Endometrium (tissue), 2 donors: ENCODE measurements around the gene AGXT.

Experiments
- FAIRE-seq: peaks from 2 replicates; lab custom pipeline; 2012; peaks lifted over from hg19 to GRCh38; lab: Jason Lieb, UNC
- donor health status: control.
- donor health status: control.

AGXT gene

GRCh38 chr2:240868286-240869108 lies at the start of gene AGXT:
Gene AGXT (plus strand): TSS chr2:240868824. CDS start chr2:240868866, 42 bp downstream.
- no peak for FAIRE-seq

- no peak for FAIRE-seq
These were observed 49.3 kb upstream of the AGXT start for GRCh38 chr2:240819126-240819857.

GRCh38 chr2:240819858-240820606 lies 48.6 kb upstream of the AGXT start, which contains the start of gene KIF1A:
Gene KIF1A (minus strand): TSS chr2:240820219. CDS start chr2:240797752, 22,467 bp downstream.
- FAIRE-seq = no peak

- FAIRE-seq = no peak
These were observed 47.8 kb upstream of the AGXT start for GRCh38 chr2:240820607-240821428.

DNA sequence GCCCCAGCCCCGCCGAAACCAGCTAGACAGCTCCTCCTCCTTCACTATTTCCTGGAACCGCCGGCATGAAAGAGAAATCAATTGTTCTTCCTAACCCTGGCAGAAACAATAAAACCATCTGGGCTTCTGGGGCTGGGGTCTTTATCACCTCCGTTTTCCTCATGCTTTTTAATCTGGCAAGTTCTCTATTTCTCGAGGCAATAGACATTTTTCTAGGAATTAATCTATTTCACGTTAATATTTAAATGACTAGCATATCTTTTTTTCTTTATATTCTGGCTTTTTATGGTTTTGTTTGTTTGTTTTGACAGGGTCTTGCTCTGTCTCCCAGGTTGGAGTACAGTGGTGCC lies 47.2 kb upstream of the AGXT start:
- FAIRE-seq = no peak

DNA sequence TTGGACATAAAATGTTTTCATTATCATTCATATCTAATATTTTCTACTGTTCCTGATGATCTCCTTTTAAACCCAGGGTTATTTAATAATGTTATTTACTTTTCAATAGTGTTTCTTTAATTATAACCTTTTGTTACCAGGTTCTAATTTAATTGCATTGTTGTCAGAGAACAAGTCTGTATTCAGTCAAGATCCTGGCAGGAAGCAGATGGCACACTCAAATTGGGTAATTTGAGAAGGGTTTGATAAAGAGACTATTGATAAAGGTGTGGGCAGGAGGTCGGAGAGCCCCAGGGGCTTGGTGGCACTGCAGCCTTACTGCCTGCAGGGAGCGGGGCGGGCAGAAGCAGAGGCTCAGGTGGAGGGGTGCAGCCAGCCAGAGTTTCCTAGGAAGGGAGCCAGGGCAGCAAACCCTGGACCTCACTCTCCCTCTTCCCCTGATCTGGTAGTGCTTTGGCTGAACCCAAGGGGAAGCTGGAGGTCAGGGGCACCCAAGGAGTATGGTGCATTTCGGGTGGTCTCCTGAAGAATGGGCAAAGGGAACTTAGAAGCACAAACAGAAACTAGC lies 46.3 kb upstream of the AGXT start:
- FAIRE-seq = no peak

DNA sequence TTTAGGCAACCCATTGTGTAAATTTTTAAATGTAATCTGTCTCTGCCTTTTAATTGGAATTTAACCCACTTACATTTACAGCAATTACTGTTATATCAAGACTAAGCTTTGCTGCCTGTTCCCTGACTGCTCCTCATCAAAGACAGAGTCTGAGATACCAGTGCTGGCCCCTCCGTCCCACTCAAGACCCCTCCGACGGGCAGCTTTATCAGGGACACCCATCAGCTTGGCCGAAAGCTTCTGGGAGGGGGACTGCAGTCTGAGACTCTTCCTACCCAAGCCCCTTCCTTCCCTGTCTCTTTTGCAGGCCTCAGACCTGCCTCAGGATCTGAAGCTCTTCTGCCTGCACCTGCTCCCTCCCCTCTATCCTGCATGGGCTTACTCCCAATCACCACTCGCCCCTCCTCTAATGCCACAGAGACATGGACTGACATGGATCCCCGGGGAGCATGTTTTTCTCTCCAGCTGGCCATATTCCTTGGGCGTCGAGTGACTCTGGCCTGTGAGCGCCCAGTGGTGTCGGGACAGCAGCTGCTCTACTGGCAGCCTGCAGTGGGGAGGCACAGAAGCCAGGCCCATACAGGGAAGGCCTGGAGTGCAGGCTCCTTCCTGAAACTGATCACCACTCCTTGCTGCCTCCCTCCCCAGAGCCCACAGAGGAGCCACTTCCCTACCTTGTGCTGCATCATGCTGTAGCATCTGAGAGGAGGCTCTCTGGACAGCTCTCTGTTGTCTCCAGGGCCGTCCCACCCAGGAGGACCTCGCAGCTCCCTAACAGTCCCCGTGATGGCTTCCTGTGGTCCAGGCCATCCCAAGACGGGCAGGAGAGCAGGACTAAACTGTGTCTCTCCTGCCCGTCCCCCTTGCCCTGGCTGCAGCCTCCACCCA lies 44.9 kb upstream of the AGXT start:
- FAIRE-seq = no peak

GRCh38 chr2:240825476-240825875 lies 43.1 kb upstream of the AGXT start:
- no peak for FAIRE-seq

DNA sequence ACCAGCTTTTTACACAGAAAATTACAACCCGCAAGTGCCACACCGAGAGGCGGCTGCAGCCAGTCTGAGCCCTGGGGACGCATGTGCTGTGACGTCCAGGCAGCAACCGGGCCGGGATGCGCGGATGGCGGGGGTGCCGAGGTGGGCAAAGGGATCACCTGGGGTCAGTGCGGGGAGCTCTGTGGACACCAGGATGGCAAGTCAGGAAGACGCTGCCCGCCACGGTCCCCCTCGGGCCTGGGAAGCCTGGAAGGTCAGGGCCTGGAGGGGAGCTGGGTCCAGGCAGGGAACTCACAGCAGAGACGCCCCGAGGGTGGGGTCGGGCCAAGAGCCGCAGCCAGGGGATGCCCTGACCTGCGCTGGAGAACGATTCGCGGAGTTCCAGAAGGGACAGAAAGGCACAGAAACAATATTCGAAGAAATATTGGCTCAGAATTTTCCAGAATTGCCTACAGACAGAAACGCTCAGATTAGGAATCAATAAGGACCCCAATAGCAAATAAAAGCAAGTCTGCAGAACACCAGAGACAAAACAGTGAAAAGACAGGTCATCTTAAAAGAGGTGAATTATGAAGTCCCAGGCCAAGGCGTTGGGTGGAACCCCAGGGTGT lies 36.9 kb upstream of the AGXT start:
- no peak for FAIRE-seq

GRCh38 chr2:240832205-240832727 lies 36.4 kb upstream of the AGXT start:
- no peak for FAIRE-seq

- no peak for FAIRE-seq
These were observed 35.6 kb upstream of the AGXT start for GRCh38 chr2:240832921-240833494.

DNA sequence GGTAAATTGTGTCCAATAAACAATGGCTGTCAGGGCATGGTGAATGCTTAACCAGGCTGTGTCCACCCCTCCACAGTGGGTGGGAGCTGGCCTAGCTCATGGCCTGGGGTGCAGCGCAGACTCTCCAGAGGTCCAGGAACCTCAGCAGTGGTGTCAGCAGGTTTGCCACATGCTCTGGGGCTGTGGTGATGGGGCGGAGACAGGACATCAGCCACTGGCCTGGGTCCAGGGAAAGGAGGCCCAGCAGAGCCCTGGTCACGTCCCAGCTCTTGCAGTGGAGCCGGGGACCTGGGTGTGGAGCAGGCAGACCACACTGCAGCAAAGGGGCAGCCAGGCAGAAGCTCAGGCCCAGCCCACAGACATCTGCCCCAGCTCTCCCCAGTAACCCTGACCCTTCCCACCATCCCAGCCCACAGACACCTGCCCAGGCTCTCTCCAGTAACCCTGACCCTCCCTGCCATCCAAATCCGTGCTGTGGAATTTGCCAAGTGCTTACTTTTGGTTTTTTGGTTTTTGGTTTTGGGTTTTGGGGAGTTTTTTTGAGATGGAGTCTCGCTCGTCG lies 34.8 kb upstream of the AGXT start:
- FAIRE-seq = no peak

DNA sequence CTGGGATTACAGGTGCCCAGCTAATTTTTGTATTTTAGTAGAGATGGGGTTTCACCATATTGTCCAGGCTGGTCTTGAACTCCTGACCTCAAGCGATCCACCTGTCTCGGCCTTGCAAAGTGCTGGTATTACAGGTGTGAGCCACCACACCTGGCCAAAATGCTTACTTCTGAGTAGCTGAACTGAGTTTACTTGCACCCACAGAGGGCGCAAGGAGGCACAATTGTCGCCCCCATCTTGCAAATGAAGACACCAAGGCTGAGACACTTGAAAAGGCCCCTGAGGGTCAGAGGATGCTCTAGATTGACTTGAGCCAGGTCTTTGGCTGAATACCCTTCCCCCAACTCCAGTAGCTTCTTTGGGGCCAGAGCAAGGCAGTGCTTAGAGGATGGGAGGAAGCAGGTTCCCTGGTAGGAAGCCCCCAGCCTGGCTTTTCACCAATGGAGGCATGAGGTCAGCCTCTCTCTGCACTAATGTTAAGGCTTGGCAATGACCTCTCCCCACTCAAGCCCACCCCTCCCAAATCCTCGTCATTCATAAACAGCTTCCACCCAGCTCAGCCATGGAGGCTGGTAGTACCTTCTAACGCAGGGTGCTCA lies 34.1 kb upstream of the AGXT start:
- no peak for FAIRE-seq

GRCh38 chr2:240835528-240835927 lies 33.1 kb upstream of the AGXT start:
- no peak for FAIRE-seq

- no peak for FAIRE-seq
These were observed 31.7 kb upstream of the AGXT start for GRCh38 chr2:240836781-240837467.

DNA sequence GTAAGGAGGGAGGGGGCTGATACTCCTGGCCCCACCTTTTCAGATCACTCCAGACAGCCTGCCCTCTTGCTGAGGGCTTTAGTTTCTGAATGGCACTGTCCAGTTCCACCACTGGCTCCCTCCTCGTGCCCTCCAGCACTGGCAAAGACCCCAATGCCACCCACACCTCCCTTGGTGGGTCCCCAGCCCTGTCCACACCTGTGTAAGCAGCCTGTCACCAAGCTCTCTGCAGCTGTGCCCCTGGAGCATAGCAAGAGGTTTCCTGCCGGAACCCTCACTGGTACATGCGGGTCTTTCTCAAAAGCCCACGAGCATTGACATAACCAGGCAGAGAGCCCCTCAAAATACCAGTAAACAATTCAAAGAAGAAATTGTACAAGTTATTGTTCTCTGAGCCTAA lies 31.0 kb upstream of the AGXT start:
- FAIRE-seq = no peak

DNA sequence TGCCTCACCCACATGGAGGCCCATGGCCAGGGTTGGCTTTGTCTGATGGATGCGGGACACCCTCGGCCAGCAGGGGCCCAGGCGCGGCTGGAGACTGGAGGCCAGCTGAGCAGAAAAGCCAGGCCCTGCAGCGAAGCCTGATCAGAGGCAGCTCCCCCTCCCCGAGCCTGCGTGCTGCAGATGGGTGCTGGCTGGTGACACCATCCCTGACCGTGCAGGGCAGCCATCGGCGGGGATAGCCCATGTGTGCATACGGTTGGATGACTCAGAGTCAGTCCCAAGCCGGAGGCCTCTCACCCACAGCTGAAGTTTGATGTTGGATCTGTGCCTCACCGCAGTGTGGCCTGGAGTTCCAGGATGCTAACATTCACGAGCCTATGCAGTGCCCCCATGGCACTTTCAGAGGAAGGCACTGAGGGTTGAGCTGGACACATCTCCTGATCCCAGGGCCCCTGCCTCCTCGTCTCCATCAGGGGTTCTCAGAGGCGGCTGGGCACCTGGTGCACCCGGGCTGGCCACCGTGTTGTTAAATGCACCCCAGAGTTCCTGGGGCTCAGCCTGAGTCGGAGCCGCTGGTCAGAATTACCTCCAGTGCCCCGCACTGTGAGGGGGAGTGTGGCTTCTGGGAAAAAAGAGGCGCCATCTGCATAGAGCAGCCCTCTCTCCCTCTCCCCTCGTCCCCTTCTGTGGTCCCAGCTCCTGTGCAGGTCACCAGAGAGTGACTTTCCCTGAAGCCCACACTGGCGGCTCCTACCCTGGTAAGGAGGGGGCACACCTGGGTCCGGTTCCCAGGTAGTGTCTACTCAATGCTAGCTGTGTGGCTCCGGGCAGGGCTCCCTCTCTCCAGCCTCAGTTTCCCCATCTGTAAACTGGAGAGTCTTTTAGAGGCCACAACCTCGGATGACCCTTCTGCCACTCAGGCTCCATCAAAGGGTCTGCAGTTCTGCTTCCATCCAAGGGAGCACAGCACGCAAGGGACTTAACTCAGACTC lies 29.2 kb upstream of the AGXT start:
- FAIRE-seq = no peak
